GM19240 (cell line): ENCODE data around the gene MIEF2.
A peak's percentile ranks its signal among the peaks of the same experiment; 100 is the strongest.

Experiments
- DNase-seq: peaks from one replicate; pipeline ENCODE4 v3.0.0; 2011; ENCODE audit warnings: low spot score; ENCODE audit not compliant: insufficient read length

Gene MIEF2

DNA sequence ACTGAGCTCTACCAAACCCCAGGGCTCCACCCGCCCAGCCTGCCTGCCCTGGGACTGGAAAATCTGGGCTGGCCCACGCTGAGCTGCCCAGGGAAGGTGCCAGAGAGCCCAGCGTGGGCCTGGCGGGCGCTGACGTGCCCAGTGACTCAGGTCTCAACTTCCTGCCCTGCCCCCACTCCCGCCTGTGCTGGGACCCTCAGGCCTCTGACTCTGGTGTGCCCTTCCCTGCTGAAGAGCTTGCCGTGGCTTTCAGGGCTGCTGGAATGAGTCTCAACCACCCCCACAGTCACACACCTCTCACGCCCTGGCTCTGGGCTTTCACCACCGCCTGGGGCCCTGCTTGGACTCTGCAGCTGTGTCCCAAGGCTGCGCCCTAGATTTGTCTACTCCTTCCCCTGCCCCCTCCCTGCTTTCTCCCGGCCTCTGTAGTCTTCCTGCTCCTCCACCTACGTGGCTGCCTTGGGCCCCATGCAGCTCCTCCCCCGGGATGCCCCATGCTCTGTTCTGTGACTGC, 24.7 kb upstream of the MIEF2 start:
- DNase-seq, result no peak

DNA sequence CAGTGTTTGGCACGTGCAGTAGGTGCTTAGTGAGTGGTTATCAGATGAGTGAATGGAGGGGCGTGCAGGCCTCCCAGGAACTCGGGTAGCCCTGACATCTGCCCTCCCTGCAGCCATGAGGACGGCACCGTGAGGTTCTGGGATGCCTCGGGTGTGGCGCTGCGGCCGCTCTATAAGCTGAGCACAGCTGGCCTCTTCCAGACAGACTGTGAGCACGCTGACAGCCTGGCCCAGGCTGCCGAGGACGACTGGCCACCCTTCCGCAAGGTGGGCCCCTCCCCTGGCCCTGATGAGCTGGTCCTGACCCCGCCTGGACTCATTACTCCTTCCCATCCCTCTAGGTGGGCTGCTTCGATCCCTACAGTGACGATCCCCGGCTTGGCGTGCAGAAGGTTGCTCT, 24.0 kb upstream of the MIEF2 start:
- no peak for DNase-seq

DNA sequence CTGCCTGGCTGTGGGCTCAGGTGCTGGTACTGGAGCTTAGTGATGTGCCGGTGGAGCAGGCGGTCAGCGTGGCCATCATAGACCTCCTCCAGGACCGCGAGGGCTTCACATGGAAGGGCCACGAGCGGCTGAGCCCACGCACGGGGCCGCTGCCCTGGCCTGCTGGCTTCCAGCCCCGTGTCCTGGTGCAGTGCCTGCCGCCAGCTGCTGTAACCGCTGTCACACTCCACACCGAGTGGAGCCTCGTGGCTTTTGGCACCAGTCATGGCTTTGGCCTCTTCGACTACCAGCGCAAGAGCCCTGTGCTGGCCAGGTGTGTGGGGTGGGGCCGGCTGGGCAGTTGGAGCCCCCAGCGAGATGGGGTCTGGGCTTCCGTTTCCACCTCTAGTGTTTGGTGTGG, 23.0 kb upstream of the MIEF2 start:
- no peak for DNase-seq

DNA sequence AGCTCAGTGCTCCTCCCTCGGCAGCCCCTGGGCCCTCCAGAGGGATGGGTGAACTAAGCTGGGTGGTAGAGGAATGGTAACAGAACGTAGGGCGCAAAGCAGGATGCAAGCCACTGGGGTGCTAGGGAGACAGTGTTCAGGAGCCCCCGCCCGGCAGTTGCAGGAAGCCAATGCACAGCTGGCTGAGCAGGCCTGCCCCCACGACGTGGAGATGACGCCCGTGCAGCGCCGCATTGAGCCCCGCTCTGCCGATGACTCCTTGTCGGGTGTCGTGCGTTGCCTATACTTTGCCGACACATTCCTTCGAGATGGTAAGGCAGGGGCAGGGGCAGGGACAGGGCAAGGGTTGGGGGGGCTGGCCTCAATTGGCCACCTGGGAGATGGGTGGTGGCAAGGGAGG, 22.2 kb upstream of the MIEF2 start:
- DNase-seq, result no peak

DNA sequence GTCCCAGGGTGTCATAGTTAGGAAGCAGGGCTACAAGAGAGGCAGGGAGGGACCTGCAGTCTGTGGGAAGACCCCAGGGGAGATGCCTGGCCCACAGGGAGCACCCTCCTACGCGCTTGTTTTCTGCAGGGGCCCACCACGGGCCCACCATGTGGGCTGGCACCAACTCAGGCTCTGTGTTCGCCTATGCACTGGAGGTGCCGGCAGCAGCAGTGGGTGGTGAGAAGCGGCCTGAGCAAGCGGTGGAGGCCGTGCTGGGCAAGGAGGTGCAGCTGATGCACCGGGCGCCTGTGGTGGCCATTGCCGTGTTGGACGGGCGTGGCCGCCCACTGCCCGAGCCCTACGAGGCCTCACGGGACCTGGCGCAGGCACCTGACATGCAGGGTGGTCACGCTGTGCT, 20.0 kb upstream of the MIEF2 start:
- no peak for DNase-seq

DNA sequence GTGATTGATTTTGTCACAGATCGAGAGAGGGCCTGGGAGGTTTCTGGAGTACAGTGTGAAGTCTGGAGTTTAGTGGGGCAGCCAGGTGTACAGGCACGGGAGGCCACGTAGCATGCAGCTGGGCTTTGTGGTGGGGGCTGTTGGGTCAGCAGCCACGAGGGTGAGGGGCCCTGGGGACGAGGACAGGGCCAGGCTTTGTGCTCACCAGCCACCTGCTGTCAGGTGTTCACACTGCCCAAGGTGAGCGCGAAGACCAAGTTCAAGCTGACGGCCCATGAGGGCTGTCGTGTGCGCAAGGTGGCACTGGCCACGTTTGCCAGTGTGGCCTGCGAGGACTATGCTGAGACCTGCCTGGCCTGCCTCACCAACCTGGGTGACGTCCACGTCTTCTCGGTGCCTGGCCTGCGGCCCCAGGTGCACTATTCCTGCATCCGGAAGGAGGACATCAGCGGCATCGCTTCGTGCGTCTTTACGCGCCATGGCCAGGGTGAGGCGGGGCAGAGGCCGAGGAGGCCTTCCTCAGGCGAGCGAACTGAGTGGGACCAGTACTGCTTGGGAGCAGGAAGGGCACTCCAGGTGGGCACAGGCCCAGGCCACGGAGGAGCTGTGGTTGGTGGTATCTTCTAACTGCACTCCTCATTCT, 19.1 kb upstream of the MIEF2 start:
- no peak for DNase-seq

DNA sequence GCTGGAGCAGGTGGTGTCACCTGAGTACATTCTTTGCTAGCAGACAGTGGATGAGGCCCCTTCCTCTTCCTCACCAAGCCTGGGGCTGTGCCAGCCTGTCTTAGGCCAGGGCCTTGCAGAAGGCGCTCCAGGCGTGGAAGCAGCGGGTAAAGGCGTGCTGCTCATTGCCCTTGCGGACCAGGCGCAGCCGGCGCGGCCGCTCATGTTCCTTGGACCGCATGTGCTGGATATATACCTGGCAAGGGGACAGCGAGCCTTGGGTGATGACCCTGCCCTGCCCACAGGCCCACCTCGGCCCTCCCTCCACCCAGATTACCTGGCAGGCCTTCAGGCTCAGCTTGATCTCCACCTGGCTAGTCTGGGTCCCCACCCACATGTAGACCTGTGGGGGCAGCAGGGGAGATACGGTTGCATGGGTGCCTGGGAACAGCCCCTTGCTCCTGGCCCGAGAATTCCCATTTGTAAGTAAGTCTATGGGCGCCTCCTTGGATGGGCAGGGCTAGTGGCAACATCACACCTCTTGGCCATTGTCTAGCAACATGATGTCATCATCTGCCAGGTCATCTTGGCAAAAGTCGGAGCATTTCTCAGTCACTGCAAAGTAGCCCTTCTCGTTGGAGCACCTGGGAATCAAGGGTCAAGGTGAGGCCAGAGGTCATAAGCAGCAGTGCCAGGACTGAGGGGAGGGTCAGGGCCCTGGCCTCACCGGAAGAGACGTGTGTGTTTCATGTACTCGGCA, 15.3 kb upstream of the MIEF2 start:
- DNase-seq, result no peak

DNA sequence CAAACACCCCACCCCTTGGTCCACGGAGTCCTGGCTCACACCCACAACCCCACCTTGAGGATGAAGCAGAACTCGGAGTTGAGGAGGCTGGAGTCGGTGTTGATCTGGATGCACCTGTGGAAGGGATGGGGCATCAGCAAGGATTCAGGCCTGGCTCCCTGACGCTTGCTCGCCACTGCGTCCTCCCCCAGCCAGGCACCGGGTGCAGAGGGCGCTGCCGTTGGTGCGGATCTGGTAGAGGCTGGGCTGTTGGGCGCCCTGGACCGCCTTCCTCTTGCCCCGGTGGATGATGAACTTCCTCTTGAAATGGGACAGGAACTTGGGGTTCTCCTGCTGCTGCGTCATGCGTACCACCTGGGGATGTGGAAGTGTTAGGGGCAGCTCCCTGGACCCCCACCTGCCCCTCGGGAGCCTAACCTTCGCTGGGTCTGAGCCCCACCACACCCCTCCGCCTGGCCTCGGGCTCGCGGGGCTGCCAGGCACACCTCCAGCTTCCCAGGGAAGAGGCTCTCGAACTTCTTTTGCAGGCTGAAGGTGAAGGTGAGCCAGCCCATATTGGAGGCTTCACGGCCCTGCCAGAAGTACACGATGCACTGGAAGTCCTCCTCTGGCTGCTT, 14.2 kb upstream of the MIEF2 start:
- no peak for DNase-seq

DNA sequence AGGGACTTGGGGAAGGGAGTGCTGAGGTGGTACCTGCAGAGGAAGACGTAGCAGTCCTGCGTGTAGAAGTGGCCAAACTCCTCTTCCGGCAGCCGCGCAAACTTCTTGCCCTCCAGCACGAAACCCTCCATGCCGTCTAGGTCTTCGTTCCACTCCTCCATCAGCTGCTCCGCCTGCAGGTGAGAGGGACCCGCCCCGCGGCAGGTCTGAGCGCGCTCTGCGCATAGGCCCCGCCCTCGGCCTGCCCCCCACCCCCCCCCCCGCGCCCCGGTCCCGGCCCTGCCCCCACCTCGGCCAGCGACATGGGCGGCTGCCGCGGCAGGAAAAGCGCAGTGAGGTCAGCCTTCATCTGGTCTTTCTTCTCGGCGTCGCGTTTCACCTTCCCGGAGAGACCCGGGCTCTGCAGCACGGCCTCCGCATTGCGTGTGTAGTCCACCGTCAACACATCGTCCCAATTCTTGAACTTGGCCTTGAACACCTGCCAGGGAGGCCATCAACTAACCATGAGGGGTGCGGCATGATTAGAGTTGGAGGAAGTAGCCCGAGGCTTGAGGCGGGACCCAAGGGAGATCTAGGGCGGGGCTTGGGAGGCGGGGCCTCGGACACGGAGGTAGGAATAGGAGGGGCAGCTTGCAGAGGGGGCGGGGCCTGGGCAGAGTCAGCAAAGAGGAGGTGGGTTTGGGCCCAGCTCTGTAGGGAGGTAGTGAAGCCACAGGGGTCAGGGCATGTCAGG, 13.4 kb upstream of the MIEF2 start:
- peak; percentile 54 for DNase-seq

DNA sequence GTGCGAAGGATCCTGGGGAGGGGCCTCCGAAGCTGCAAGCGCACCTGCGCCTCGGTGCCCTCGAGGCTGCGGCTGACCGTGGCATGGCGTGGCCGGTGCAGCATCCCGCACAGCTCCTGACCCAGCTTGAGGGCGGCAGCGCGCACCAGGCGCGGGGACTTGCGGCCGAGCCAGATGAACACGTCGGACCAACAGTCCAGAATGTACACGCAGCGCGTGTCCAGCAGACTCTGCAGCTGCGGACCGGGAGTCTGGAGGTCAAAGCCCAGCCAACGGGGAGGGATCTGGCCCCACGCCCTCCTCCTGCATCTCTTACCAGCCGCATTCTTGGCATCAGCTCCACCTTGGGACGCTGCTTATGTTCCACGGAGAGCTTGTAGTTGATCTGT, 12.9 kb upstream of the MIEF2 start:
- DNase-seq, result no peak

DNA sequence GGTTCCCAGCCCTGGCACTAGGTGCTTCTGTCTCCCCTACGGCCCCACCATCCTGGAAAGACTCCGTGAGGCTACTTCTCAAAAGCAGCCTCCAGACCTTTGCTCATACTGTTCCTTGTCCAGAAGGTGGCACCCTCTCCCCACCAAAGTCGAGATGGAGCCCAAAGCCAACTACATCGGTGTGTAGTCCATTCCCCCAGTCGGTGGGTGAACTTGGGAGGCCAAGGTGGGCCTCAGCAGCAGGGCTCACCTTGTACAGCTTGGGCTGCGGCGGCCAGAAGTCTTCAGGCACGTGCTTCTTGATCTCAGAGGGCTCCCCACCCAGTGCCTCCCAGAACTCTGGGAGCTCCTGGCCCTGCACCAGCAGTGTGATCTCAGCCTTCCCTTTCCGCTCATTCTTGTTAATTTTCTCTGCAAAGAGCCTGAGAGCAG, 12.1 kb upstream of the MIEF2 start:
- peak; percentile 99 for DNase-seq

DNA sequence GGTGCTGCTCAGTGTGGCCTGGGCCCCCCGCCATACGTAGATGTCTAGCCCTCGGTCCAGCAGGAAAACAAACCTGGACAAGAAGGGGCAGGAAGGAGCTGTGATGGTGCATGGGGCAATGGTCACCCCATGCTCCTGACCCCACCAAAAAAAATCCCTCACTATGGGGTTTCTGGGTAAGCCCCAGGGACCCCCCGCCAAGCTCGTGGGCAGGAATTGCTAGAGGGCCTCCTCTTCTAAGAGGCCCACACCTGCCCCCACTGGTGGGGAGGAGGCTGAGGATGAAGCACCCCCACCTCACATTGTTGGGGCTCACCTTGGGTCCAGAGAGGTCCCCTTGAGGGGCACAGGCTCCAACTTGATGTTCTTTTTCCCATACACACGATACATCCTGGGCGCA, 11.7 kb upstream of the MIEF2 start:
- no peak for DNase-seq

DNA sequence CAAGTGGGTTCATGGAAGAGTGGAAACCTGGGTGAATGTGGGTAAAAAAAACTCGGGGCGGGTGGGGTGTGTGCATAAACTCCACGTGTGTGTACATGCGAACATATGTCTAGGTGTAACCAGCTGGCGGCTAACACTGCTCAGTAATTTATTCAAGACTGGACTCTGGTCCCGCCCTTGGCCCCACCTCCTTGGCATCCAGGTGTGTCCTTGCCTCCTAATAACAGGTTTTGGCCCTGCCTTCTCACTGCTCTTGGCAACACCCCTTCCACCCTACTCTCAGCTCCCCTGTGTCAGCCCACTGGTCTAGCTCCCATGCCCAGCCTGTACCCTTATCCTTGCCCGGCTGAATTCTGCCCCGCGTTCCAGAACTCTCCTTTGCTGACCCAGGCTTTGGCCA, 10.2 kb upstream of the MIEF2 start:
- DNase-seq, result no peak

DNA sequence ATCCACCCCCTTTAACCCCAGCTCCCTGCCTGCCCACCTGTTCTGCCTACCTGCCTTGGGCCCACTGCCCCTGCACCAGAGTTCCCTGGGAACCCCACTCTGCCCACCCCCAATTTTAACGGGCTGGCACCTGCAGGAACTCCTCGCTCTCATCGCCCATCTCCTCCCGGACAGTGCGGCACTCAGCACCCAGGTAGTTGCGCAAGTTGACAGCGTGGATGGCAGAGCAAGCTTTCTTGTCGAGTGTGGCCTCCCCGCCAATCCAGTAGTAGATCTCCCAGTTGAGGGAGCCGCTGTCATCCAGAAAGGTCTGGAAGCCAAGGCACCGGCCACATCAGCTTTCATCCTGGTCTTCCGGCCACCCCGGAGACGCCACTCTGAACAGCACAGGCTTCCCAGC, 9.8 kb upstream of the MIEF2 start:
- no peak for DNase-seq

DNA sequence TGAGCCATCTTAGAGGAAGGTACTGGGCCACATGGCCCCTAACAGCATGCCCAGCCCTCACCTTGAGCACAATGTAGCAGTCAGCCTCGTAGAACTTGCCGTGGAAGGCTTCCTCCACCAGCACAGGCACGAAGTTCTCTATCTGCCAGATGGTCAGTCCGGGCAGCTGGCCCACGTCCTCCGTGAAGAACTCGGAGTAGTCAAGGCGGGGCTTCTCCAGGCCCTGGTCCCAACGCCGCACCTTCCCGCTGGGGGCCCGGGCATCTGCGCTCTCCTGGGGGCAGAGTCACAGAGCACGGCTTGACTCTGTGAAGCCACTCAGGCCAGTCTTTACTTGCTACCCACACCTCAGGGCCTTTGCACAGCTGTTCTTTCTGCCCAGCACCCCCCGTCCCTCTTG, 9.3 kb upstream of the MIEF2 start:
- no peak for DNase-seq

DNA sequence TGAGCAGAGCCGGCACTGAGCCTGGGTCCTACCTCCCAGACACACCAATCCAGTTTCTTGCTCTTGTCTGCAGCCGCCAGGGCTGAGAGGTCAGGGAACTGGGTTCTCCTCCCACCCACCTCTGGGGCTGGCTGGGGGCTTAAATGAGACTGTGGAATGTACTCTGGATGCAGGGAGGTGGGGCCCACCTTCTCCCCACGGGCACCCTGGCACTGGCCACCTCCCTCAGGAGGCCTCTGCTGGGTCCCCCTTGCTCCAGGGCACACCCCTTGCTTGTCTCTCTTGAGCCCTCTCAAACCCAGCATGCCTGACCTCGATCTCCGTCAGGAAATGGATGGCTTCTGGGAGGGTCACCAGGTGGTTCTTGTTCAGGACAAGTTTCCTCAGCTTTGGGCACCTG, 8.3 kb upstream of the MIEF2 start:
- DNase-seq, result no peak

DNA sequence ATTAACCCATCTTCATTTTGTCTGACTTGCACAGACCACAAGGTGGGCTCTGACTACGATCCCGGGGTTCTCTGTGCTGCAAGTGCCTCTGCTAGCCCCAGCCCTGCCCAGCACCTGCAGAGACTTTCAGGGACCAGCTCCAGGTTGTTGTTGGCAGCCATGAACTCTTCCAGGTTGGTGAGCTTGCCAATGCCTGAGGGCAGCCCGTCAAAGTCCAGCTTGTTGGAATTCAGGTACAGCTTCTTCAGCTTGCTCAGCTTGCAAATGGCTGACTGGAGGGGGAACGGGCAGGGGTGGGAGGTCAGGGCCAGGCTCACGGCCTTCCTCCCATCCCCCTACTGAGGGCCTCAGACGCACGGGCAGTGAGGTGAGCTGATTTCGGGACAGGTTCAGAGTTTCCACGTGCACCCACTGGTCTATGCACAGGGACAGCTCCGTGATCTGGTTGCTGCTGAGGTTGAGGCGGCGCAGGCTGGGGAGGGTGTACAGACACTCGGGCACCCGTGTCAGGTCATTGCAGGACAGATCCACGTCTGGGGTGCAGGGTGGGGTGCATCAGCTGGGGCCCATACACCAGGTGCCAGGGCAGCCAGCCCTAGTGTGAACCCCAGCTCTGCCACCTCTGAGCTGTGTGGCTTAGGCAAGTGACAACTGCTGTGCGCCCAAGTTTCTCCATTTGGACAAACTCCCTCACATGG, 7.1 kb upstream of the MIEF2 start:
- DNase-seq, result no peak

DNA sequence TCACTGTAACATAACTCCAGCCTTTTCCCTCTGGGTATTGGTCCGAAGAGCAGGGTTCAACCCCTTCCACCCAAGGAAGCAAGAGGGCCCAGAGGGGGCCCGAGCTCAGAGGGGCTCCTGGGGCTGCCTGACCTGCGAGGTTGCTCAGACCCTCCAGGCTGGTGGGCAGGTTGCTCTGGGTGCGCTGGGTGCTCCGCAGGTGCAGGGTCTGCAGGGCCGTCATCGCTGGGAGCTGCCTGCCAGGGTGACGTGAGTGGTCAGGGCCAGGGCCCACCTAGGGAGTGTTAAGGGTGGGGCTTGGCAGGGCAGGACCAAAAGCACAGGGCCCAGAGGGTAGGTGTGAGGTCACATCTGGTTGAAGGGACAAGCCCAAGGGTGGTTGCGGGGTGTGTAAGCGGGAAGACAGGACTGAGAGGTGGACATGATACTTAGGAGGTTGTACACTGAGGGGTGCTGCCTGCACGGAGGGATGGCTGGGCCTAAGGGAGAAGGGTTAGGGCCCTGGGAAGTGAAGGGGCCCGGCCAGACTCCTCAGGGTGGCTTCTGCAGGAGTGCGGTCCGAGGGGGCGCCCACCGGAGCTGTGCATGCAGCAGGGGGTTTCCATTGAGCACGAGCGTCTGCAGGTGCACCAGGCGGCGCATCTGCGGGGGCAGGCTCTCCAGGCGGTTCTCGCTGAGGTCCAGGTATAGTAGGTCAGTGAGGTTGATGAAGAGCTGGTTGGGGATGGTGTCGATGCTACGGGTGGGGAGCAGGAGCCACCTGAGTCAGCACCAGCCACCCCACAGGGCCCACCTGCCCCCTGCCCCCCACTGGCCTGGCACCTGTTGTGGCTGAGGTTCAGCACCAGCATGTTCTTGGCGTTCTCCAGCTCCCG, 6.3 kb upstream of the MIEF2 start:
- no peak for DNase-seq

DNA sequence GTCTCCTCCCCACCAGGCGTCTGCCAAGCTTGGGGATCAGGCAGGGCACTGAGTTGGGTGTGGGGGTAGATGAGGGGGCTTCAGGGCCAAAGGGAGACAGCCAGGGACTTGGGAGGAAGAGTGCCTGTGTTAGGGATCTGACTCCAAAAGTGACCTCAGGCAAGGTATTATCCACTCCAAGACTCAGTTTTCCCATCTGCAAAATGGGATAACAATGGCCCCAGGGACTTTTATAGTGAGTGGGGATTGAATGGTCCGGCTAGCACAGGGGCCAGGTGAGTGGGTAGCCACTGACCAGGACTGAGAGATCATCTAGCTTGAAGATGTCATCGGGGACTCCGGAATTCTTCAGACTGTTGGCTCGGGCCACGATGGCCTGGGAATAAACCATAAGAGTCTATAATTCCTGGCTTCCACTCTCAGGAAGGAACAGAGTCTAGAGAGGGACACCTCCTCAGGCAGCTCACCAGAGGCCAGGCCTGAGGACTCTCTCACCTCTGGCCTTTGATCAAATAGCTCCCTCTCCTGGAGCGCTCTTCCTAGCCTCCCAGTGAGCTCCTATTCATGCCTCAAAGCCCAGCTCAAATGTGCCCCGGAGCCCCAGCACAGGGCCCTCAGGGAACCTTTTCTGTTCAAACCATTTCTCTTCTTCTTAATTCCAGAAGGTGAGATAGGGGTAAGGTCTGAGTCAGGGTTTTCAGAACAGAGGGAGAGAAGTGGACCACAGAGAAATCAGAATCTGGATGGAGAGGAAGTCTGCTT, 5.4 kb upstream of the MIEF2 start:
- DNase-seq, result no peak

DNA sequence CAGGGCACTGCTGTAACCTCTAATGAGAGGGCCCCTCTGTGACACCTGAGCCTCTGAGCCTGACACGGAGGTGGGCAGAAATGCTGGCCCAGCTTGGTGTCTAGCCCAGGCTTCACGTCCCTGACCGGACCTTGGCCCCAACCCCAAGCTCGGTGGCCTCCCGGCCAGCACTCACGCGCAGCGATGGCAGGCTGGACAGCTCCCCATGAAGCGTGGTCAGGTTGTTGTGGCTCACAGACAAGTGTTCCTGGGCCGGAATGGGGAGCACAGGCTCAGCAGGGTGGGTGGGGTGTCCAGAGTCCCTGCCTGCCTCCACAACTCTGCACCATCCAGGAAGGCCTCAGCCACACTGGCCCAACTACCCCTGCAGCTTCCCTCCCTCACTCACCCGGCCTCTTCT, 4.1 kb upstream of the MIEF2 start:
- DNase-seq, result no peak
